GM12875 (cell line): ENCODE data around the gene KCNG1.
A peak's percentile ranks its signal among the peaks of the same experiment; 100 is the strongest.
"Not testable (repeated sequence)": the region's sequence is repeated elsewhere in the genome, so short reads cannot be mapped to it uniquely, and the experiment has no call there.

Experiments used
- H3K4me3 ChIP-seq: one replicate; pipeline ENCODE4 v1.5.1; 2011; ENCODE audit warnings: low read depth, low read length, control low read depth
- CTCF ChIP-seq: IDR thresholded peaks from 2 replicates; pipeline ENCODE4 v1.5.1; 2011; ENCODE audit warnings: low read depth, mild to moderate bottlenecking, control low read depth, inconsistent platforms, low read length, moderate library complexity, borderline replicate concordance; ENCODE audit not compliant: insufficient read depth

Gene KCNG1

GRCh38 chr20:50987493-50988210 is 35.3 kb downstream of the KCNG1 start:
- no peak overlapping the region for H3K4me3 ChIP-seq
- peak; percentile 76 for TF ChIP-seq CTCF

- H3K4me3 ChIP-seq = no peak overlapping the region
- TF ChIP-seq CTCF = no peak
Measured at GRCh38 chr20:50983321-50983720, 39.6 kb downstream of the KCNG1 start.

- no peak for TF ChIP-seq CTCF
- H3K4me3 ChIP-seq = no peak overlapping the region
Measured at GRCh38 chr20:50982363-50982762, 40.5 kb downstream of the KCNG1 start.

- H3K4me3 ChIP-seq = no peak overlapping the region
- no peak for TF ChIP-seq CTCF
Measured at GRCh38 chr20:50981714-50982048, 41.2 kb downstream of the KCNG1 start.

GRCh38 chr20:50980851-50981713 is 41.8 kb downstream of the KCNG1 start:
- TF ChIP-seq CTCF = peak; percentile 79
- H3K4me3 ChIP-seq = no peak overlapping the region

- H3K4me3 ChIP-seq = no peak overlapping the region
- no peak for TF ChIP-seq CTCF
Measured at GRCh38 chr20:50980071-50980681, 42.7 kb downstream of the KCNG1 start.

GRCh38 chr20:50978533-50978932 is 44.4 kb downstream of the KCNG1 start:
- H3K4me3 ChIP-seq = not testable (repeated sequence)
